Stimulated activated CD8-positive, alpha-beta memory T cell treated with anti-CD3 and anti-CD28 coated beads, Interleukin-12 subunit alpha, Interleukin-12 subunit beta, amount 100 ng/mL, for 24 hours (primary cell): ENCODE results near the gene KRT222.

ENCODE experiments used
- DNase-seq: peaks from one replicate; pipeline ENCODE4 v3.0.0-alpha.2; 2020; ENCODE audit errors: extremely low read depth

The KRT222 gene

GRCh38 chr17:40664582-40665333 is at the start of gene KRT222:
KRT222 (minus strand) TSS chr17:40665177; CDS start chr17:40665099, 78 bp downstream.
- no peak for DNase-seq

GRCh38 chr17:40714473-40714872 is 49.5 kb upstream of the KRT222 start:
- DNase-seq, result no peak

DNA sequence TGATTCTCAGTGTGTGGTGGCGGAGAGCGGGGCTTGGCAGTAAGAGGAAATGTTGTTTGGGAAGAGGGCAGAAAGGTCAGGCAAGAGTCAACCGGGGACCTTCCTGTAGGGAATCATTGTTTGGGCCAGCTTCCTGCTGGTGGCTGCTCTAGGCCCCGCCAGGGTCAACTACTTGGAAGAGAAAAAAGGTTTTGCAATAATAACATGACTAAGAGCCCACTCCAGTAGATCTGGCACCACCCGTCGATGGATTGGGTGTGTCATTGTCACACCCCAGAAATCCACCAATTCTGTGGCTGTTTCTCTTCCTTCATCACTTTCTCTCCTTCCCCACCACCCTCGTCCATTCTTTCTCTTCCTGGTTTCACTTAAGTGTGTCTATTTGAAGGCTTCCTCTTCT is 42.8 kb upstream of the KRT222 start:
- DNase-seq, result no peak

- no peak for DNase-seq
Observed at GRCh38 chr17:40705584-40705983, 40.6 kb upstream of the KRT222 start.

- no peak for DNase-seq
Observed at GRCh38 chr17:40703652-40704051, 38.7 kb upstream of the KRT222 start, which contains the start of gene KRT24. KRT24 (minus strand) TSS chr17:40703752; CDS start chr17:40703693, 59 bp downstream.

GRCh38 chr17:40702271-40702670 is 37.3 kb upstream of the KRT222 start:
- no peak for DNase-seq

DNA sequence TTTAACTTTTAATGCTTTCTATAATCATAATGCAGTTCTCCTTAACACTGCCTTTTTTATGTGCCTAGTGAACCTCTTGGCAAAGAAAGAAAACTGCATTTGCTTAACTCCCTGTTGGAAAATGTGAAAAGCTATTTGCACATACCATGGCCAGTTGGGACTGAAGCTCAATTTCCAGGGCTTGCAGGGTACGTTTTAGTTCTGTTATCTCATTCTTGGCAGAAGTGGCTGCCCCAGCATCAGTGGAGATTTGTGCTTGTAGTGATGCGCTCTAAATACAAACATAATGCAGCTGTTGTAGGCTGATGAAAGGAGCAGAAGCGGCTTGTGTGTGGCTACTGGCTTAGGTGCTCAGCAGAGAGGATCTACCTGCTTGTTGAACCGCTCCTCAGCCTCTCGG is 34.9 kb upstream of the KRT222 start:
- DNase-seq, result no peak

DNA sequence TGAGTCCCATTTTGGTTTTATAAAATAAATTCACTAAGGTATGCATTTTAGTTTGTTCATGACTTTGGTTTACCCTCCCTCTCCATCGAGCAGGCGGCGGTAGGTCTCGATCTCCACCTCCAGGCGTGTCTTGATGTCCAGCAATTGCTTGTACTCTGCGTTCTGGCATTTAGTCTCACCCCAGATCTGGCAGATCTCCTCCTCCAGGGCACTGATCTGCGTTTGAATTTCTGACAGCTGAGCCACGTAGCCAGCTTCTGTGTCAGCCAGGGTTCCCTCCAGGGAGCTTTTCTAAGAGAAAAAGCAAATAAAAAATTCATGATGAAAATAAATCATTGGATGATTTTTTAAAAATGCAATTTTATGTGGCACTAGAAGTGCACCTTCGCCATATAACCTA is 34.4 kb upstream of the KRT222 start:
- DNase-seq, result no peak

DNA sequence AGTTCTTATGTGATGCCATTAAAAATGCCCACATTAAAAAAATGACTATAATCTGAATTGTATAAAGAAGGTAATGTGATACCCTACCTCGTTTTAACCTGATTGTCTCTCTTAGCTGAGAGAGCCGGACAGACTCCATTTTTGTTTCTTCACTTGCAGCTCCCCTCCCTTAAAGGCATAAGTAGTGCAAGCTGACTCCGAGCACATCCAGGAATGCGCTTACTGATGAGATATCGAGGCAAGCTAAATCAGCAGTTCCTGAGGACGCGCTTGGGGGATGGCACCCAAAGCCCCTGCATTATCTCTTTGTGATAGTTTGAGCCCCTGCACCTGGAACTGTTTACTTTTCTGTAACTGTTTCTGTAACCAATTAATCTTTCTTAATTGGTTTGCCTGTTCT is 32.3 kb upstream of the KRT222 start:
- no peak for DNase-seq

- DNase-seq, result no peak
Observed at GRCh38 chr17:40696651-40697072, 31.7 kb upstream of the KRT222 start.

DNA sequence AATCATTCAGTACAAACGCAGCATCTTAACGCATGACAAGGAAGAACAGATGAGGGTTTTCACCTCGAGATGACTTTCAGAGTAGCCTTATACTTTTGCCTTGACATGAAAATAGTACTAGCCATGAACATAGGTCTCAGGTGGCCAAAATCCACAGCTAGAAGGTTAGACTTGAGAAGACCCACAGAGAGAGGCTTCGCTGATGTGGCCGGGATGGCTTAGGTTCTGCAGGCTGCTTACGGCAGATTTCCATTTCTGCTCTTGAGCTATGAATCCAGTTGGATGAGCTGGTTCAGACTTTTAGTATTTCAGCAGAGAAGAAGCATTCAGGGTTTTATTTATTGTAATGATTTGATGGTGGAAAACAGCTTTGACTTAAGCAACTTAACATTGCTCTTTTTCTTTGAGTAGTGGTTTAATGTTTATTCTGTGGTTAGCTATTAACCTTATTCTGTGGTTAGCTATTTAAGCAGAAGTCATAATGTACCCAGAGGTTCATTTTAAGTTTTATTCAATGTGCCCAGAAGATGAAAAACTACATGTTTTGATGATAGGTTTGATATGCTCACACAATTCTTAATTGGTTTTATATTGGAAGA is 31.0 kb upstream of the KRT222 start:
- no peak for DNase-seq

DNA sequence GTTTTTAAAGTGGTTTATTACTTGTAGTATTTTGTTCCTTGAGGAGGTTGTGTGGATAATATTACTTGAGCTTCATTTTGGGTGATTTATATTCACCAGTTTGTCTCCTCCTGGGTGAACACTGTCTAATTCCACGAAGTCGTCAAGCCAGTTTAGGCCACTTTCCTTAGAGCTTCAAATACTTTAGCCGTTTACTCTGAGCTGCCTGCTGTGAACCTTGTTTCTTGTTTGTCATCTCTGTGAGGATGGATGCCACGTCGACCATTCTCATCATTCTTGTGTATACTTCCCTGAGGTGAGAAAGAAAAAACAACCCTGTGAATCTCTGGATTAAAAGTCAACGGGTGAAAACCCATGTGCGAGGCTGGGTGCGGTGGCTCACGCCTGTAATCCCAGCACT is 29.6 kb upstream of the KRT222 start:
- DNase-seq, result no peak

DNA sequence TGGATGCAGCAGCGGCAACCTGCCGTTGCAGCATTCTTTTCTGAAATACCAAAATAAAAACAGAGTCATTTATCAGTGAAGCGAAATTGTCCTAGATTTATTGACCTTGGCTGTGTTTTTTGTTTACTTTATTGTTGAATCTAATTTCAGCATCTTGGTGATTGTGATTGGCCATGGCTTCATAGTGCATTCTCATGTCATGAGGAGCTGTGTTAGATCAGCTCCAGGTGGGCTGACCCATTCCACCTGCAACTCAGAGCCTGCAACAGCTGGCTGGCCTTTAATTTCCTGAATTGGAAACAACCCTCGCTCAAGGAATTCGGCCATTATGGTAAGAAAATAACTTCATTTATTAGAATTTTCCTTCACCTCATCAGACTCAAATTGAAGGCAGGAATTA is 22.1 kb upstream of the KRT222 start:
- DNase-seq, result no peak

DNA sequence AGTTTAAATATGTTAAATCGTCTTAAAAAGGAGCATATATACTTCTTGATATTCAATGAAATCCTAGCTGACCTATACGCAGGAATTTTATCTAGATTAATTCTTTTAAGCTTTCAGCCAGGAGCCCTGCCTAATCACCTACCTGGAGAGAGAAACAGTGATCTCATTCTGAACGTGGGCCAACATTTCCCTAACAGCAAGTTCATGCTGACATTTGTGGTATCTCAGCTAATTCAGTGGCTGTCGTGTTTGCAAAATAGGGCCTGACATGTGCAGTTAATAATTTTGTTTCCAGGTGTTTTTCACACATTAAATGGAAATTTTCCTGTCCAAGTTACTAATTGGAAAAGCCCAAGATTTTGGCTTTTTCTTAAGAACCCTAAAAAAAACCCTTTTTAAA is 21.2 kb upstream of the KRT222 start:
- DNase-seq, result no peak

GRCh38 chr17:40680998-40681397 is 16.0 kb upstream of the KRT222 start:
- DNase-seq, result no peak

- no peak for DNase-seq
Observed at GRCh38 chr17:40679523-40679907, 14.5 kb upstream of the KRT222 start.

DNA sequence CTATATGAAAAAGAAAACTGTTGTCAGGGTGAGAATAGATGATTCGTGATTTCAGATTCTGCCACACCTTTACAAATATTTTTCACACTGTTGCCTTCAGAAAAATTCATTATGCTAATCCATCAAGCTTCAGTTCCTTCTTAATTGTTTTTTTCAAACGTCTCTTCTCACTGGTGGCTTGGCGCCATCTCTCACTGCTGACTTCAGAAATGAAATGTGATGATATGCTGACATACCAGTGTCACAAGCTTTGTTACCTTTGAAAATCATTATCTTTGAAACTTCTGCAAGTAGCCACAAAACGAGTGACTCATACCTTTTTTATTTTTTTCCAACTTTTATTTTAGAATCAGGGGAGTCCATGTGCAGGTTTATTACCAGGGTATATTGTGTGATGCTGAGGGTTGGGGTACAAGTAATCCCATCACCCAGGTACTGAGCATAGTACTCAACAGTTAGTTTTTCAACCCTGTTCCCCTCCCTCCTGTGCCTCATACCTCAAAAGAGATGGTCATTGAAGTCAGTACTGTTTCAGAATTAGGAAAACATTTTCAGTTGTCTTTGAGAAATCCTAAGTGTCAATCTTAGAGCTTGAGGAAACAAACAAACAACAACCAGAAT is 14.0 kb upstream of the KRT222 start:
- no peak for DNase-seq

DNA sequence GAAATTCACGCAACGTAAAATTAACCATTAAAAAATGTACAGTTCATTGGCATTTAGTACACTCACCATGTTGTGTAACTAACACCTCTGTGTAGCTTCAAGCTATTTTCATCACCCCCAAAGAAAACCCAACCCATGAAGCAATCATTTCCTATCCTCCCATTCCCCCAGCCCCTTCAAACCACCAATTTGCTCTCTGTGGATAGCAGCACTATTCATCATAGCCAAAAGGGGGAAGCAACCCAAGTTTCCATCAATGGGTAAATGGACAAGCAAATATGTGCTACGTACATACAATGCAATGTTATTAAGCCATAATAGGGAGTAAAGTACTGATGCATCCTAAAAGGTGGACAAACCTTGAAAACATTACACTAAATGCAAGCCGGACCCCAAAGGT is 10.9 kb upstream of the KRT222 start:
- no peak for DNase-seq

GRCh38 chr17:40672654-40673053 is 7.7 kb upstream of the KRT222 start:
- DNase-seq, result no peak

DNA sequence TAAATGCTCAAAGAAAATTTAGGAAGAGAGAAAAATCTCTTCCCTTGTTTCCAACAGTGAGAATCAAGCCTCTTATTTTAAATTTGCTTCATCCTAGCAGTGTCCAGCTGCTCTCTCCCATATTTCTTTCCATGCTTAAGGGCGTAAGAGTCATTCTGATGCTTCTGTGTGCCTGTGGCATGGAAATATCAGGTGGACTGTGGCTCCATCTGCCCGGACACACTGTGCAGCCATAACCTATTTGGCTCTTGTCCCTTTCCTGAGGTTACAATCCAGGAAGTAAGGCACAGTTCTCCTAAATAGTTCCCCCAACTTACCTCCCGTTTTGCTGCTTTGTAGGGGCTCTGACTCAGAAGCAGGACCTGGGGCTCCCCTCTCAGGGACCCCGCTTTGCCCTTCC is 6.3 kb upstream of the KRT222 start:
- no peak for DNase-seq

DNA sequence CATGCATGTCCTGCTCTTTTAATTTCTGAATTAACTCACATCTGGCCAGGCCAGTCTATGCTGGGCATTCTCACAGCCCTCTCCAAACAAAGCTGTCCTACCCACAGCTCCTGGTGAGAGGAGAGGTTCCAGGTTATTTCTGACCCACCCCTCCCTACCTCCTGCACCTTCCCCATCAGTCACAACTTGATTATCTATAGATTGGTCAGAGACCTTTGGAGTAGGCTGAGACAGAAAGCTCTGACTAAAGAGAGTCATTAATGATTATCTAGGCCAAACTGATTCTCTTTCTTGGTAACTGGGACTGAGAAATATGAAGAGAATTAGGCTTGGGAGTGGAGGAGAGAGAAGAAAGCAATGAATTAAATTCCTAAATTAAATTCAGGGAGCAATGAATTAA is 1.4 kb upstream of the KRT222 start:
- DNase-seq, result no peak

DNA sequence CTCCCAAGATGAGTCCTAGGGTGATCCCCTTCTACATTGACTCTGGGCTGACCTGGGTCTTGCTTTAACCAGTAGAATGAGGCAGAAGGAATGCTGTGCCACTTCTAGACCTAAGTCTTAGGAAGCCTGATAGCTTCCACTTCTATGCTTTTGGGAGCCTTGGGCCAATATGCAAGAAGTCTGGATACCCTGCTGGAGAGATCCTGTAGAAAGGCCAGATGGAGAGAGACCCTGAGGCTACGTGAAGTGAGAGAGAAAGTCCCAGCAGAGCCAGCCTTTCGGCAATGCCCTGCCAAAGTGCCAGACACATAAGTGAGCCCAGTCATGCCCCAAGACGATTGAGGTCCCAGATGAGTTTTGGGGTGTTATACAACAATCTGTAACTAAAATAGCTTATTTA is 1.7 kb downstream of the KRT222 start:
- DNase-seq, result no peak

DNA sequence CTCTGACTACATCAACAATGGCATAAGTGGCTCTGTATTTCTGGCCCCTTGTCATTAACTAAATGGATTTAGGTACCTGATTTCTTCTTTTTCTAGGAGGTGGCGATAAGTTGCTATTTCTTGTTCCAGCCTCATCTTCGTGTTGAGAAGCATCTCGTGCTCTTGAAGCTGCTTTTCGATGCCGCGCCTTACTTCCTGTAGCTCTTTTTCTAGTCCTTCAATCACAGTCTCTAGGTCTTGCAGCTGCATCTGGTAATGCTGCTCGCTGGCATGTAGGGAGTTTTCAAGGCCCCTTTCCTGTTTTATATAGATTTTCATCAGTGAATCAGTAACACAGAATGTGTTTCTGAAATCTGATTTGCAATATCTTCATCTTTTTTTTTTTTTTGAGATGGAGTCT is 5.1 kb downstream of the KRT222 start:
- no peak for DNase-seq
